Measurements from ENCODE around the gene SLC47A2. TPM values are rescaled to one million over a fixed set of nuclear protein-coding genes. Genes with fewer than 3 reads are reported as not detected.
A peak's percentile ranks its signal among the peaks of the same experiment; 100 is the strongest.

SLC47A2 gene
- total and polyA plus RNA-seq, 2 of the 13 experiments (the other 11 are each of a cell fraction or from before 2014, with no cell fraction given), result 0.04 TPM; not detected in 1

GRCh38 chr17:19733953-19734526 lies 17.7 kb upstream of the SLC47A2 start (continued):
- no peak for TF ChIP-seq ZNF816 (CRISPR knock-in tag; IDR thresholded peaks at IDR 0.05; ENCODE audit: borderline replicate concordance)
- TF ChIP-seq ARHGAP35 (CRISPR knock-in tag; IDR thresholded peaks at IDR 0.05; ENCODE audit: borderline replicate concordance), result no peak
- no peak for TF ChIP-seq GTF2F1 (IDR thresholded peaks at IDR 0.05; ENCODE audit: low read length)
- TF ChIP-seq SOX5 (CRISPR knock-in tag; IDR thresholded peaks at IDR 0.05; ENCODE audit: borderline replicate concordance), result peak; percentile 96
- TF ChIP-seq TAF15 (IDR thresholded peaks at IDR 0.05; ENCODE audit: low read depth, low read length, poor library complexity, severe bottlenecking), result no peak
- TF ChIP-seq TBL1XR1 (IDR thresholded peaks at IDR 0.05; ENCODE audit: borderline replicate concordance, low read length, partially characterized antibody), result peak; percentile 38
- TF ChIP-seq HOMEZ (CRISPR knock-in tag; IDR thresholded peaks at IDR 0.05; ENCODE audit: low read depth), result 0 out of 2 replicates have a peak, but pooled peaks have one; percentile 58
- TF ChIP-seq ELK4 (CRISPR knock-in tag; IDR thresholded peaks at IDR 0.05; ENCODE audit: borderline replicate concordance), result no peak
- no peak for TF ChIP-seq ZNF639 (CRISPR knock-in tag; conservative IDR thresholded peaks at IDR 0.05)
- TF ChIP-seq HNF1B (CRISPR knock-in tag; IDR thresholded peaks at IDR 0.05), result peak; percentile 58; the same call in 1 of the 2 replicates
- TF ChIP-seq ATAD3A (CRISPR knock-in tag; IDR thresholded peaks at IDR 0.05), result no peak
- TF ChIP-seq MEF2D (CRISPR knock-in tag; IDR thresholded peaks at IDR 0.05), result peak; percentile 89
- TF ChIP-seq CBFB (CRISPR knock-in tag; IDR thresholded peaks at IDR 0.05), result no peak
- peak; percentile 72; the same call in 1 of the 2 replicates for TF ChIP-seq SMYD3 (CRISPR knock-in tag; IDR thresholded peaks at IDR 0.05)
- TF ChIP-seq TFDP2 (CRISPR knock-in tag; IDR thresholded peaks at IDR 0.05), result 0 out of 2 replicates have a peak, but pooled peaks have one; percentile 21
- peak; percentile 94; the same call in 1 of the 2 replicates for TF ChIP-seq ZSCAN5A (CRISPR knock-in tag; IDR thresholded peaks at IDR 0.05; ENCODE audit: borderline replicate concordance)
- TF ChIP-seq NR2C2 (CRISPR knock-in tag; IDR thresholded peaks at IDR 0.05; ENCODE audit: borderline replicate concordance), result peak; percentile 53
- TF ChIP-seq ZNF362 (CRISPR knock-in tag; IDR thresholded peaks at IDR 0.05; ENCODE audit: borderline replicate concordance), result peak; percentile 81; the same call in 1 of the 2 replicates
